ENCODE measurements around the gene TRPM2.

TRPM2 gene

GRCh38 chr21:44317241-44317782 is 36.1 kb upstream of the TRPM2 start:
- Histone ChIP-seq H3K4me3 (no peak overlapping the region), H3K27ac (no peak overlapping the region)
- no peak for TF ChIP-seq CTCF (IDR thresholded peaks at IDR 0.05)
- DNase-seq (ENCODE audit: low spot score): no peak

GRCh38 chr21:44317871-44318270 is 35.5 kb upstream of the TRPM2 start:
- no peak for DNase-seq (ENCODE audit: low spot score)
- no peak for TF ChIP-seq CTCF (IDR thresholded peaks at IDR 0.05)
- no peak overlapping the region for H3K27ac ChIP-seq
- H3K4me3 ChIP-seq: no peak overlapping the region

- TF ChIP-seq CTCF (IDR thresholded peaks at IDR 0.05): no peak
- Histone ChIP-seq H3K4me3 (no peak overlapping the region), H3K27ac (no peak overlapping the region)
- no peak for DNase-seq (ENCODE audit: low spot score)
These were observed 34.7 kb upstream of the TRPM2 start for GRCh38 chr21:44318489-44319285.

GRCh38 chr21:44319407-44320065 is 33.9 kb upstream of the TRPM2 start:
- TF ChIP-seq CTCF (IDR thresholded peaks at IDR 0.05): no peak
- H3K27ac ChIP-seq: no peak overlapping the region
- DNase-seq (ENCODE audit: low spot score): no peak
- H3K4me3 ChIP-seq: no peak overlapping the region

- H3K27ac ChIP-seq: no peak overlapping the region
- DNase-seq (ENCODE audit: low spot score): no peak
- TF ChIP-seq CTCF (IDR thresholded peaks at IDR 0.05): no peak
These were observed 32.6 kb upstream of the TRPM2 start for GRCh38 chr21:44320847-44321246.

GRCh38 chr21:44321846-44322450 is 31.5 kb upstream of the TRPM2 start:
- Histone ChIP-seq H3K4me3 (no peak overlapping the region), H3K27ac (no peak overlapping the region)
- no peak for DNase-seq (ENCODE audit: low spot score)
- no peak for TF ChIP-seq CTCF (IDR thresholded peaks at IDR 0.05)

More at GRCh38 chr21:44320847-44321246, 32.6 kb upstream of the TRPM2 start:
- no peak overlapping the region for H3K4me3 ChIP-seq

Measured in coronary artery (tissue), 2 donors.